HCT116 (cell line): Measurements from ENCODE around the gene CCNL2. TPM values are rescaled to one million over a fixed set of nuclear protein-coding genes. Genes with fewer than 3 reads are reported as not detected.

ENCODE experiments used
- ATAC-seq: fragments of 200-7000 bp; cut with Tn5 transposase; 2 replicates; pipeline ENCODE4 v1.9.1; 2020; ENCODE audit warnings: mild to moderate bottlenecking, moderate library complexity
- BruUV-seq: library from RNA; stranded (reverse); fragments of 400-500 nt; replicated peaks from 2 replicates; lab custom pipeline; 2021; lab: Mats Ljungman, UMichigan
- CTCF ChIA-PET: fragments of 300-600 bp; sonication (Branson Sonifier 250); formaldehyde crosslinking; loops from one replicate; lab custom pipeline; 2021; ENCODE audit warnings: antibody characterized with exemption; lab: Charles Lee
- POLR2A ChIA-PET: fragments of 300-600, 350-600 bp; sonication (Branson Sonifier 250); formaldehyde crosslinking; loops from one replicate; lab custom pipeline; 2021; ENCODE audit warnings: antibody characterized with exemption; lab: Charles Lee
- RAD21 ChIA-PET, 2 experiments: fragments of 300-600 bp; sonication (Branson Sonifier 250); formaldehyde crosslinking; loops; one replicate each; lab custom pipeline; 2023; ENCODE audit warnings: low total read pairs in 2 of 2; ENCODE audit not compliant: uncharacterized antibody in 2 of 2, unreplicated experiment in 2 of 2, low non-redundant PET in 1 of 2; lab: Charles Lee
- DNase-seq: peaks from one replicate; pipeline ENCODE4 v3.0.0-alpha.2; 2010; ENCODE audit warnings: low read depth, low spot score
- H2AFZ ChIP-seq: fragments of 200-600 bp; shearing (Covaris generic), sonication (generic); 2 replicates; pipeline ENCODE4 v1.6.1; 2017; ENCODE audit warnings: low read depth, mixed run types, mixed read lengths, antibody characterized with exemption, low read length; ENCODE audit not compliant: poor library complexity, severe bottlenecking
- H3K27ac ChIP-seq: 2 replicates; pipeline ENCODE4 v1.5.1; 2012; ENCODE audit warnings: low read depth, low read length
- H3K27me3 ChIP-seq: fragments of 200-600 bp; sonication (generic); 2 replicates; pipeline ENCODE4 v1.6.1; 2016; ENCODE audit warnings: mixed run types, low read length, mixed read lengths; ENCODE audit not compliant: insufficient read depth
- H3K36me3 ChIP-seq, 2 experiments: fragments of 200-500 bp in 1 of 2; fragments of 200-600 bp in 1 of 2; sonication (Bioruptor generic) in 1 of 2; sonication (generic) in 1 of 2; 2 replicates each; pipeline versions ENCODE4 v1.5.1 to v1.6.1; 2014 to 2016; ENCODE audit warnings: low read length in 2 of 2, inconsistent platforms in 1 of 2, mixed read lengths in 1 of 2, mixed run types in 1 of 2; ENCODE audit not compliant: insufficient read depth in 2 of 2, control insufficient read depth in 1 of 2
- H3K4me1 ChIP-seq, 2 experiments: fragments of 200-600 bp in 1 of 2; sonication (generic) in 1 of 2; 2 replicates each; pipeline versions ENCODE4 v1.5.1 to v1.6.1; 2012 to 2017; ENCODE audit warnings: low read length in 2 of 2, inconsistent platforms in 1 of 2, mild to moderate bottlenecking in 1 of 2, mixed read lengths in 1 of 2, mixed run types in 1 of 2, moderate library complexity in 1 of 2; ENCODE audit not compliant: insufficient read depth in 2 of 2, control insufficient read depth in 1 of 2
- H3K4me2 ChIP-seq: fragments of 200-600 bp; sonication (generic); 2 replicates; pipeline ENCODE4 v1.6.1; 2017; ENCODE audit warnings: mixed run types, low read length, mixed read lengths
- H3K4me3 ChIP-seq, 2 experiments: fragments of 200-600 bp in 1 of 2; sonication (generic) in 1 of 2; replicated peaks in 1 of 2; 2 replicates each; pipeline ENCODE4 v1.5.1; 2011 to 2016; ENCODE audit warnings: low read length in 2 of 2, control low read depth in 1 of 2, low read depth in 1 of 2, mild to moderate bottlenecking in 1 of 2, mixed read lengths in 1 of 2, mixed run types in 1 of 2
- H3K79me2 ChIP-seq: fragments of 200-600 bp; sonication (generic); 2 replicates; pipeline ENCODE4 v1.6.1; 2017; ENCODE audit warnings: mild to moderate bottlenecking, mixed run types, low read length, moderate library complexity, mixed read lengths; ENCODE audit not compliant: insufficient read depth
- H3K9ac ChIP-seq: fragments of 200-600 bp; sonication (generic); 2 replicates; pipeline ENCODE4 v1.6.1; 2016; ENCODE audit warnings: low read length, mixed read lengths
- H3K9me2 ChIP-seq: fragments of 200-600 bp; sonication (generic), shearing (Covaris generic); 2 replicates; pipeline ENCODE4 v1.6.1; 2017; ENCODE audit warnings: mixed run types, mild to moderate bottlenecking, moderate library complexity; ENCODE audit not compliant: insufficient read depth
- H3K9me3 ChIP-seq, 2 experiments: fragments of 200-500 bp in 1 of 2; fragments of 200-600 bp in 1 of 2; sonication (Bioruptor generic) in 1 of 2; sonication (generic) in 1 of 2; 2 replicates each; pipeline ENCODE4 v1.6.1; 2014 to 2017; ENCODE audit warnings: low read length in 2 of 2, mixed read lengths in 2 of 2, inconsistent platforms in 1 of 2, low read depth in 1 of 2, mild to moderate bottlenecking in 1 of 2, mixed run types in 1 of 2, moderate library complexity in 1 of 2; ENCODE audit not compliant: control insufficient read depth in 1 of 2, insufficient read depth in 1 of 2
- H4K20me1 ChIP-seq: fragments of 200-600 bp; sonication (generic), shearing (Covaris generic); 2 replicates; pipeline ENCODE4 v1.6.1; 2017; ENCODE audit warnings: mixed run types, mild to moderate bottlenecking, moderate library complexity; ENCODE audit not compliant: insufficient read depth
- CEBPB ChIP-seq: IDR thresholded peaks from 2 replicates; pipeline ENCODE4 v1.6.1; 2012; ENCODE audit warnings: low read depth
- EGR1 ChIP-seq: IDR thresholded peaks from 2 replicates; pipeline ENCODE4 v1.6.1; 2012; ENCODE audit warnings: low read depth
- EZH2 ChIP-seq: fragments of 200-600 bp; sonication (generic); IDR thresholded peaks from 2 replicates; pipeline ENCODE4 v1.6.1; 2017; ENCODE audit warnings: antibody characterized with exemption, mixed run types
- EZH2phosphoT487 ChIP-seq: fragments of 200-600 bp; IDR thresholded peaks from 2 replicates; pipeline ENCODE4 v1.6.1; 2018; ENCODE audit warnings: antibody characterized with exemption, borderline replicate concordance
- FOSL1 ChIP-seq: IDR thresholded peaks from 2 replicates; pipeline ENCODE4 v1.6.1; 2012; ENCODE audit warnings: low read depth
- JUND ChIP-seq: IDR thresholded peaks from 2 replicates; pipeline ENCODE4 v1.6.1; 2012
- POLR2A ChIP-seq: IDR thresholded peaks from 2 replicates; pipeline ENCODE4 v1.7.0; 2011; ENCODE audit warnings: borderline replicate concordance; ENCODE audit not compliant: insufficient read depth, insufficient read length; ENCODE audit errors: extremely low read depth
- RAD21 ChIP-seq: IDR thresholded peaks from 2 replicates; pipeline ENCODE4 v1.6.1; 2012; ENCODE audit warnings: low read depth, mild to moderate bottlenecking
- SP1 ChIP-seq: IDR thresholded peaks from 2 replicates; pipeline ENCODE4 v1.6.1; 2012; ENCODE audit warnings: low read depth
- TCF7L2 ChIP-seq: IDR thresholded peaks from 2 replicates; pipeline ENCODE4 v1.7.0; 2011; ENCODE audit warnings: borderline replicate concordance, inconsistent platforms; ENCODE audit not compliant: insufficient read depth, insufficient read length; ENCODE audit errors: extremely low read depth
- YY1 ChIP-seq: IDR thresholded peaks from 2 replicates; pipeline ENCODE4 v1.6.1; 2011; ENCODE audit warnings: low read length, low read depth, moderate library complexity, mild to moderate bottlenecking; ENCODE audit not compliant: insufficient replicate concordance; ENCODE audit errors: extremely low read depth
- ZFX ChIP-seq: fragments of 450-650 bp; IDR thresholded peaks from 2 replicates; pipeline ENCODE4 v1.6.1; 2017
- intact Hi-C: fragments of 100-400 bp; cut with micrococcal nuclease; formaldehyde crosslinking; loops from 2 replicates; pipeline ENCODE4 v1.10.0; 2022
- total RNA-seq: library from RNA; stranded (reverse); gene quantifications from one replicate; pipeline ENCODE4 v1.2.1, GENCODE V29; 2021; ENCODE audit not compliant: unreplicated experiment
- TF ChIP-seq, protein P1 (sequence below): IDR thresholded peaks from 2 replicates; pipeline ENCODE4 v1.6.1; 2012; ENCODE audit warnings: low read depth
- TF ChIP-seq, protein P2 (sequence below), 3 experiments: fragments of 200-600 bp in 1 of 3; sonication (generic) in 1 of 3; IDR thresholded peaks in 2 of 3; conservative IDR thresholded peaks in 1 of 3; 2 replicates each; pipeline ENCODE4 v1.5.1; 2012 to 2017; ENCODE audit warnings: low read depth in 2 of 3, low read length in 2 of 3, antibody characterized with exemption in 1 of 3, borderline replicate concordance in 1 of 3, control low read depth in 1 of 3, mild to moderate bottlenecking in 1 of 3, mixed read lengths in 1 of 3, mixed run types in 1 of 3, moderate library complexity in 1 of 3; ENCODE audit not compliant: insufficient read depth in 1 of 3
- TF ChIP-seq, protein P3 (sequence below): IDR thresholded peaks from 2 replicates; pipeline ENCODE4 v1.6.1; 2012

The CCNL2 gene
- total RNA-seq, 1 experiment from 2014 or later, result 173 TPM

DNA sequence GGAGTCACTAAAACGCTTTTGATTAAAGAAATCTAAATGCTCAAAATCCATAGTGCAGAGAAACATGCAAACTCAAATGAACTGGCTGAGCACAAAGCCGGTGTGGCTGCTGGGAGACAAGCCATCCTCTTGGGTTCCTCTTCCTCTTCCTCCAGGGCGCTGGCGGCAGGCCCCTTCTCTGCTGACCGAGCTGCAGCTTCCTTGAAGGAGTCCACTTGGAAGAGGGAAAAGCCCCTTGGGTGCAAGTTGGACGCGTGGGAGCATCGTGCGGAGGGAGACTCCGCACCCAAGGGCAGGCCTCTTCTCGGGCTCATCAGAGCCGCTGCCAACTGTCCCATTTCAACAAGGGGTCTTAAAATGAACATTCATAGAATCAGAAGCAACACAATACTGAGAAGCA is 7.9 kb downstream of the CCNL2 start:
- TF ChIP-seq EGR1 (no peak), EZH2 (no peak), YY1 (no peak), ZFX (no peak), SP1 (no peak), EZH2phosphoT487 (no peak), CEBPB (no peak), FOSL1 (no peak), JUND (no peak), POLR2A (no peak), RAD21 (no peak), TCF7L2 (no peak)
- TF ChIP-seq, protein P1, sequence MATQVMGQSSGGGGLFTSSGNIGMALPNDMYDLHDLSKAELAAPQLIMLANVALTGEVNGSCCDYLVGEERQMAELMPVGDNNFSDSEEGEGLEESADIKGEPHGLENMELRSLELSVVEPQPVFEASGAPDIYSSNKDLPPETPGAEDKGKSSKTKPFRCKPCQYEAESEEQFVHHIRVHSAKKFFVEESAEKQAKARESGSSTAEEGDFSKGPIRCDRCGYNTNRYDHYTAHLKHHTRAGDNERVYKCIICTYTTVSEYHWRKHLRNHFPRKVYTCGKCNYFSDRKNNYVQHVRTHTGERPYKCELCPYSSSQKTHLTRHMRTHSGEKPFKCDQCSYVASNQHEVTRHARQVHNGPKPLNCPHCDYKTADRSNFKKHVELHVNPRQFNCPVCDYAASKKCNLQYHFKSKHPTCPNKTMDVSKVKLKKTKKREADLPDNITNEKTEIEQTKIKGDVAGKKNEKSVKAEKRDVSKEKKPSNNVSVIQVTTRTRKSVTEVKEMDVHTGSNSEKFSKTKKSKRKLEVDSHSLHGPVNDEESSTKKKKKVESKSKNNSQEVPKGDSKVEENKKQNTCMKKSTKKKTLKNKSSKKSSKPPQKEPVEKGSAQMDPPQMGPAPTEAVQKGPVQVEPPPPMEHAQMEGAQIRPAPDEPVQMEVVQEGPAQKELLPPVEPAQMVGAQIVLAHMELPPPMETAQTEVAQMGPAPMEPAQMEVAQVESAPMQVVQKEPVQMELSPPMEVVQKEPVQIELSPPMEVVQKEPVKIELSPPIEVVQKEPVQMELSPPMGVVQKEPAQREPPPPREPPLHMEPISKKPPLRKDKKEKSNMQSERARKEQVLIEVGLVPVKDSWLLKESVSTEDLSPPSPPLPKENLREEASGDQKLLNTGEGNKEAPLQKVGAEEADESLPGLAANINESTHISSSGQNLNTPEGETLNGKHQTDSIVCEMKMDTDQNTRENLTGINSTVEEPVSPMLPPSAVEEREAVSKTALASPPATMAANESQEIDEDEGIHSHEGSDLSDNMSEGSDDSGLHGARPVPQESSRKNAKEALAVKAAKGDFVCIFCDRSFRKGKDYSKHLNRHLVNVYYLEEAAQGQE, result no peak
- TF ChIP-seq, protein P2, sequence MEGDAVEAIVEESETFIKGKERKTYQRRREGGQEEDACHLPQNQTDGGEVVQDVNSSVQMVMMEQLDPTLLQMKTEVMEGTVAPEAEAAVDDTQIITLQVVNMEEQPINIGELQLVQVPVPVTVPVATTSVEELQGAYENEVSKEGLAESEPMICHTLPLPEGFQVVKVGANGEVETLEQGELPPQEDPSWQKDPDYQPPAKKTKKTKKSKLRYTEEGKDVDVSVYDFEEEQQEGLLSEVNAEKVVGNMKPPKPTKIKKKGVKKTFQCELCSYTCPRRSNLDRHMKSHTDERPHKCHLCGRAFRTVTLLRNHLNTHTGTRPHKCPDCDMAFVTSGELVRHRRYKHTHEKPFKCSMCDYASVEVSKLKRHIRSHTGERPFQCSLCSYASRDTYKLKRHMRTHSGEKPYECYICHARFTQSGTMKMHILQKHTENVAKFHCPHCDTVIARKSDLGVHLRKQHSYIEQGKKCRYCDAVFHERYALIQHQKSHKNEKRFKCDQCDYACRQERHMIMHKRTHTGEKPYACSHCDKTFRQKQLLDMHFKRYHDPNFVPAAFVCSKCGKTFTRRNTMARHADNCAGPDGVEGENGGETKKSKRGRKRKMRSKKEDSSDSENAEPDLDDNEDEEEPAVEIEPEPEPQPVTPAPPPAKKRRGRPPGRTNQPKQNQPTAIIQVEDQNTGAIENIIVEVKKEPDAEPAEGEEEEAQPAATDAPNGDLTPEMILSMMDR (IDR thresholded peaks at IDR 0.05 in 2 of 3, conservative IDR thresholded peaks at IDR 0.05 in 1 of 3; ENCODE audit: borderline replicate concordance in 1 of 3, insufficient read depth in 1 of 3, low read depth in 2 of 3, low read length in 2 of 3), result no peak
- TF ChIP-seq, protein P3, sequence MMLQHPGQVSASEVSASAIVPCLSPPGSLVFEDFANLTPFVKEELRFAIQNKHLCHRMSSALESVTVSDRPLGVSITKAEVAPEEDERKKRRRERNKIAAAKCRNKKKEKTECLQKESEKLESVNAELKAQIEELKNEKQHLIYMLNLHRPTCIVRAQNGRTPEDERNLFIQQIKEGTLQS, result no peak
- no peak for DNase-seq
- Histone ChIP-seq H3K9me2 (no peaks in the 10 kb centered on the region), H3K9me3 (no peaks in the 10 kb centered on the region), H3K36me3 (peaks cover 71 to 85% of the 10 kb centered on the region in 2 experiments), H3K4me2 (no peak overlapping the region), H2AFZ (no peak overlapping the region), H3K27ac (no peak overlapping the region), H3K79me2 (peaks cover 69% of the 10 kb centered on the region), H3K9ac (no peak overlapping the region), H3K27me3 (no peaks in the 10 kb centered on the region), H3K4me3 (no peak overlapping the region), H3K4me1 (no peaks in the 10 kb centered on the region), H4K20me1 (peaks cover 12% of the 10 kb centered on the region; the same call in 1 of the 2 replicates)
- intact Hi-C loops, result no loop called here
- POLR2A ChIA-PET, result interaction anchor here (1.4 kb wide), 1 partner anchor 8 kb away, joined by 4 read pairs; the partner anchor contains the start of gene CCNL2
- no TSS peak for BruUV-seq
- ATAC-seq, result no peak
- RAD21 ChIA-PET, result no interaction called here
- CTCF ChIA-PET, result no interaction called here
